AG08396 (cell line): Measurements from ENCODE around the gene PLSCR1.
"Not testable (repeated sequence)": the region's sequence is repeated elsewhere in the genome, so short reads cannot be mapped to it uniquely, and the experiment has no call there.

Experiments
- DNase-seq: peaks from one replicate; pipeline ENCODE4 v3.0.0; 2012; ENCODE audit warnings: low spot score, mixed read lengths

Gene PLSCR1

GRCh38 chr3:146513386-146514051 is 30.9 kb downstream of the PLSCR1 start:
- DNase-seq = peak; percentile 13

- DNase-seq = no peak
Observed at GRCh38 chr3:146511402-146512134, 32.8 kb downstream of the PLSCR1 start.

- DNase-seq = no peak
Observed at GRCh38 chr3:146507331-146508120, 36.9 kb downstream of the PLSCR1 start.

GRCh38 chr3:146505516-146505915 is 38.9 kb downstream of the PLSCR1 start:
- no peak for DNase-seq

GRCh38 chr3:146504498-146505197 is 39.8 kb downstream of the PLSCR1 start:
- no peak for DNase-seq

GRCh38 chr3:146503461-146504202 is 40.8 kb downstream of the PLSCR1 start:
- peak; percentile 53 for DNase-seq

GRCh38 chr3:146502887-146503460 is 41.4 kb downstream of the PLSCR1 start:
- DNase-seq = no peak

GRCh38 chr3:146501752-146502151 is 42.7 kb downstream of the PLSCR1 start:
- DNase-seq = no peak

- no peak for DNase-seq
Observed at GRCh38 chr3:146499701-146500100, 44.7 kb downstream of the PLSCR1 start.

- DNase-seq = no peak
Observed at GRCh38 chr3:146498002-146498736, 46.2 kb downstream of the PLSCR1 start.

- not testable (repeated sequence) for DNase-seq
Observed at GRCh38 chr3:146497145-146497843, 47.1 kb downstream of the PLSCR1 start.

- no peak for DNase-seq
Observed at GRCh38 chr3:146496726-146497125, 47.7 kb downstream of the PLSCR1 start.

GRCh38 chr3:146496251-146496650 is 48.2 kb downstream of the PLSCR1 start:
- DNase-seq = no peak

- DNase-seq = no peak
Observed at GRCh38 chr3:146493761-146494160, 50.6 kb downstream of the PLSCR1 start.

GRCh38 chr3:146493221-146493620 is 51.2 kb downstream of the PLSCR1 start:
- DNase-seq = no peak

GRCh38 chr3:146491303-146491702 is 53.1 kb downstream of the PLSCR1 start:
- peak; percentile 25 for DNase-seq

GRCh38 chr3:146485297-146485696 is 59.1 kb downstream of the PLSCR1 start:
- no peak for DNase-seq

GRCh38 chr3:146476094-146476740 is 68.2 kb downstream of the PLSCR1 start:
- no peak for DNase-seq

- DNase-seq = not testable (repeated sequence)
Observed at GRCh38 chr3:146474976-146475375, 69.4 kb downstream of the PLSCR1 start.
